NCI-H2196 (cell line): ENCODE measurements around the gene PLXDC1.
A peak's percentile ranks its signal among the peaks of the same experiment; 100 is the strongest.
"Not testable (repeated sequence)": the region's sequence is repeated elsewhere in the genome, so short reads cannot be mapped to it uniquely, and the experiment has no call there.

Source experiments
- DNase-seq: peaks from one replicate; lab custom pipeline; 2025; ENCODE audit not compliant: unreplicated experiment; lab: John Stamatoyannopoulos, UW

The PLXDC1 gene

DNA sequence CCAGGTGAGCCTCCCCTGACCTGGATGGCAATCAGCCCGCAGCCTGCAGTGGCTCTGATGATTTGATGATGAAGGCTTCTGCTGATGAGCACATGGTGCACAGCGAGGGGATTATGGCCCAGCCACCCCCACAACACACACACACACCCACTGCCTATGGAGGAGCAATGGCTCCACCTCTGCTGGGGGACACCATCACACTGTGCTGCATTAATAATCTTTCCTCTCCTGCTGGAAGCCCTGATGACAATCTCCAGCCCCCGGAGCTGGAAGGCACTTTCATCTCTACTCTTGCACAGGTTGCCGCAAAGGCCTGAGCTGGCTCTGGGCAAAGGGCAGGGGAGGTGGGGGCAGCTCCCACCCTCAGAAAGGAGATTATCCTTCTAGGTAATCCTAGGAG is 79.9 kb downstream of the PLXDC1 start:
- no peak for DNase-seq

GRCh38 chr17:39069114-39069756 is 82.2 kb downstream of the PLXDC1 start:
- DNase-seq: peak; percentile 30

GRCh38 chr17:39064819-39065218 is 86.6 kb downstream of the PLXDC1 start:
- DNase-seq: no peak

DNA sequence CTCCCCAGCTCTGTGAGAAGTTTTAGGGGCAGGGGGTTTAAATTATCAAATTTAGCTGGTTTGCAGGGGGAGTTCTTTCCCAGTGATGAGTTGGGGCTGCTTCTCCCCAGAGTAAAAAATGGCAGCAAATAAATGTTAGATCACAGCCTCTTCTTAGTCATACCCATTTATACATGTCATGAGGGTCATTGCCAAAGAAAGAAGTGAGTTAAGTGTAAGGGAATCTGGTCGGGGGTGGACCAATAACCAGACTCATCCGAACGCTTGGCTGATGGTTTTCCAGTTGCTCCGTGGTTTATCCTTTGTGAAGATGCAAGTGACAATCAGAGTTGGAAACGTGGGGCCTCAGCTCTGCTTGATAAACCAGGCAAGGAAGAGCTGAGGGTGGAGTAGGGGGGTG is 87.1 kb downstream of the PLXDC1 start:
- no peak for DNase-seq

GRCh38 chr17:39063681-39064069 is 87.8 kb downstream of the PLXDC1 start:
- DNase-seq: no peak

GRCh38 chr17:39062846-39063680 is 88.4 kb downstream of the PLXDC1 start:
- DNase-seq: no peak

DNA sequence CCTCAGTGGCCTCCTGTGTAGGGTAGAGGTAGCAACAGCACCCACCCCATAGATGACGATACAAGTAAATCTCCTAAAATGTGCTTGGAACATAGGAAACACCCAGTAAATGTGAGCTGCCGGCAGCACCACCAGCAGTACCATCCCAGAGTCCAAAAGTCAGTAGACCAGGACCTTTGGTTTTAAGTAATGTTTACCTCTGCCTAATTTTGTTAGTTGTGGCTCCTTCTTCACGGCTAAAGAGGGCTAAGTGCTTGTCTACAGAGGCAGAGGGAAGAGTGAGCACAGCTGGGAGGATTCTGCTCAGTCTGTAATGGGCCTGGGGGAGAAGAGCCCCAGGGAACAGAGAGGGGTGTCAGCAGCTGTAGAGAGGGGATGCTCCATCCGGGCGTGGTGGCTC is 92.9 kb downstream of the PLXDC1 start:
- no peak for DNase-seq

DNA sequence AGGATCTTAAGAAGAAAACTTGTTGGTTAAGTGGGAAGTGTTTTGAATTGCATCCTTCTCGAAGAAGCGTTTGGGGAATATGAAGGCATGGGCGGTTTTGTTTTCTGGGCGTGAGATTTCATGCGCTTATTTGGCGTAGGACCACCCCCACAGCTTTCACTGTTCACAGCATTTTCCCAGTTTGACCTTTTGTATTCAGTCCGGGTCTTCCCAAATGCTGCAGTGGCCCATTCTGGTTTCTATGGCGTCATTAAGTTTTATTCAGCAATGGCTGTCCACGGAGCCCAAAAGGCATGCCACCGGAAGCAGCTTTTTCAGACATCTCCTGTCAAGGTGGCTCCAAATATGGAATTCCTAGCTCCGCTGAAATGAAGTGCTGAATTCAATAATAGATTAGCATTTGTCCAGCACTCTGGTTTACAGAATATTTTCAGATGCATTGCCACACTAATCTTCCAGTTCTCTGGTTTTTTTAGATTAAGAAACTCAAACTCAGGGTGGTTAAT is 93.7 kb downstream of the PLXDC1 start:
- DNase-seq: peak; percentile 8

DNA sequence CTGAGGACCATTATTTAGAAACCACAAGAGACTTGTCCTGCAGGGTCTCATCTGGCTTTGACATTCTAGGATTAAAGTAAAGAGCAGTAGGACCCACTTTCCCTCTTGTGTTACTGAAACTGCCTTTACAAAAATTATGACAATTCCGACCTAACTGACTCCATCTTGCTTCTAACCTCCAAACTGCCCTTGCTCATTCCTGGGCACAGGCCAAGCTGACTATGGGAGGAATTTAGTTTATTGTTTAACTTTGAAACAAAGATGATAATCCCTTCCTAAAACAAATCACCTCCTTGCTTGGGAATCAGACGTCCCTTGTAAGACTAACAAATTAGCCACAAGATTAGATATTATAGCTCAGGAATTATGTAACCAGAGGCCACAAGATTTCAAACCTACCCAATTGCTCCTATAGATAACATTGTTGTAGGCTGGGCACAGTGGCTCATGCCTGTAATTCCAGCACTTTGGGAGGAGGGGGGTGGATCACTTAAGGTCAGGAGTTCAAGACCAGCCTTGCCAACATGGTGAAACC is 97.3 kb downstream of the PLXDC1 start:
- no peak for DNase-seq

DNA sequence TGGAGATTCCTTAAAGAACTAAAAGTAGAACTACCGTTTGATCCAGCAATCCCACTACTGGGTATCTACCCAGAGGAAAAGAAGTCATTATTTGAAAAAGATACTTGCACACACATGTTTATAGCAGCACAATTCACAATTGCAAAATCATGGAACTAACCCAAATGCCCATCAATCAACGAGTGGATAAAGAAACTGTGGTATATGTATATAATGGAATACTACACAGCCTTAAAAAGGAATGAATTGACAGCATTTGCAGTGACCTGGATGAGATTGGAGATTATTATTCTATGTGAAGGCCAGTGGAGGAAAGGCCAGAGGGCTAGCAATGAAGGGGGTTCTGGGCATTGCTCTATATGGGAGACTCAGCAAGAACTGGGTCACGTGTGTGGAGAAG is 99.0 kb downstream of the PLXDC1 start:
- not testable (repeated sequence) for DNase-seq

- DNase-seq: no peak
These were observed 100.3 kb downstream of the PLXDC1 start for GRCh38 chr17:39051001-39051585.

DNA sequence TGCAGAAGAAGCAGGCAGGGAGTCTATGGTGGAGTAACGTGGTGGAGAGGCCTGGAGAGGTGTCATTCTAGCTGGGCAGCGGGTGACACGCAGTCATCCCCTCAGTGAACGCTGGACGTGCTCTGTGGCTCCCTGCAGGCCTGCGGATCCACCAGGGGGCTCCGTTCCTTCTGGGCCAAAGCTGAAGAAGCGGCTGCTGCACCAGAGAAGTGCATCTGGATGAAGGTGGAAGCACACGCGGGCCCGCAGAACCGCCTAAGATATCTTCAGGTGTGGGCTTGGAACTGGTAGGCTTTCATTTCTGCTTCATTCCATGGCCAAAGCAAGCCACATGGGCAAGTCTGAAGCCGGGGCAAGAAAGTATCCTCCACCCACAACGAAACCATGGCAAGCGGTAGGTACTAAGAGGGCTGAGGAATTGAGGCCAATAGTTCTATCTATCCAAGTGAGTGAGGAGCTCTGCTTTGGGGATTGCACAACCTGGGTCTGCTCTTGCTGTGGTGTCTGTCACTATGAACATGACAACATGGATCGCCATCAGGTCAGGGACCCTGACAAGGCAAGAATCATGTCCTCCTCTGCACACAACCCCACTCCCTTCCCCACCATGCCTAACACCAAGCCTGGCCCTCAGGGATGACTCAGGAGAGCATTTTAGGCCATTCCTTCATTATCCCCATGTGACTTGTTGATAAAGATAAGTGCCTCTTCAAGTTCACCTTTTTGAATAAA is 105.3 kb downstream of the PLXDC1 start:
- DNase-seq: no peak

DNA sequence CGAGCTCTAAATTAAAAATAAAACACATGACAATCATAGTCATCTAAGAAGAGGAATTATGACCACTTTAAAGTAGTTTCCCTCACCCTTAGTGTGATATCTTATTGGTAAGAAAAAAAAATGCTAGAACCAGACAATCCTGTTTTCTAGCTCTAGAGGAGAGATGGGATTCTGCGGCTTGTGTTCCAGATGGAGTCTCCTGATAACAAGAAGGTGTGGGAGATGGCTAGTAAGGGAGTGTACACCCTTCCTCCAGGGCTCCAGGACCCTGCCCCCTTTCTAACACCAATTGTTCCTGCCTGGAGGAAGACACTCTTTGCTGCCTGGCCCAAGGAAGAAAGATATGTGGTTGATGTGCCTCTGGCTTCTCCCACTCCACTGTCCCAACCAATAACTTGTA is 115.4 kb downstream of the PLXDC1 start:
- DNase-seq: no peak

DNA sequence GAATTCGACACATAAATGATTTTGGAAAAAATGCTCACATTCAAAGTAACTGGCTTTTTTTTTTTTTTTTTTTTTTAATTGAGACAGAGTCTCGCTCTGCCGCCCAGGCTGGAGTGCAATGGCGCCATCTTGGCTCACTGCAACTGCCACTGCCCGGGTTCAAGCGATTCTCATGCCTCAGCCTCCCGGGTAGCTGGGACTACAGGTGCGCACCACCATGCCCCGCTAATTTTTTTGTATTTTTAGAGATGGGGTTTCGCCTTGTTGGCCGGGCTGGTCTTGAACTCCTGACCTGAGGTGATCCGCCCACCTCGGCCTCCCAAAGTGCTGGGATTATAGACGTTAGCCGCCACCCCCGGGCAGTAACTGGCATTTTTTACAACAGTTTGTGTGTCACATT is 115.9 kb downstream of the PLXDC1 start:
- DNase-seq: not testable (repeated sequence)

GRCh38 chr17:39028690-39029089 is 122.7 kb downstream of the PLXDC1 start:
- DNase-seq: no peak

- no peak for DNase-seq
These were observed 123.9 kb downstream of the PLXDC1 start for GRCh38 chr17:39027455-39028035.

- DNase-seq: peak; percentile 63
These were observed 124.4 kb downstream of the PLXDC1 start for GRCh38 chr17:39026980-39027451.

GRCh38 chr17:39026346-39026745 is 125.1 kb downstream of the PLXDC1 start:
- not testable (repeated sequence) for DNase-seq

DNA sequence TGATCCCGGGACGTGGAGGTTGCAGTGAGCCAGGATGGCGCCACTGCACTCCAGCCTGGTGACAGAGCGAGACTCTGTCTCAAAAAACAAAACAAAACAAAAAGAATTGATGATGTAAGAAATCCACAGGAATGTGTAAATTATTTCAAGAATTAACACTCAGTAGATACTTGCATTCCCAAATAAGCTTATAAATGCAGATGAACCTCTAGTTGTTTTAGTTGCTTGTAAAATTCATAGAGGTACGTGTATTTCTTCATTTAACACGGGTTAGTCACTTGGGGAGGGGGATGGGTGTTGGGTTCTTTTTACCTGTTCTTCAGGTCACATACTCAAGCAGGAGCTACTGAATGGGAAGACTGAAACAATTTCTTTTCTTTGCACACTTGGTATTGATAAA is 128.5 kb downstream of the PLXDC1 start:
- no peak for DNase-seq

- DNase-seq: not testable (repeated sequence)
These were observed 131.4 kb downstream of the PLXDC1 start for GRCh38 chr17:39020037-39020436.
